SU-DHL-6 (cell line): ENCODE results near the gene MYO1D.

Experiments
- EZH2phosphoT487 ChIP-seq: fragments of 200-600 bp; sonication (generic), shearing (Covaris generic); conservative IDR thresholded peaks from 2 replicates; pipeline ENCODE4 v1.6.1; 2018; ENCODE audit warnings: mild to moderate bottlenecking, antibody characterized with exemption, low read length, moderate library complexity, mixed read lengths
- TF ChIP-seq, protein P1 (sequence below): fragments of 200-600 bp; sonication (generic); IDR thresholded peaks from one replicate; pipeline ENCODE4 v1.5.1; 2017; ENCODE audit warnings: antibody characterized with exemption, mild to moderate bottlenecking, low read length, moderate library complexity; ENCODE audit not compliant: insufficient read depth, poor library complexity, severe bottlenecking

DNA sequence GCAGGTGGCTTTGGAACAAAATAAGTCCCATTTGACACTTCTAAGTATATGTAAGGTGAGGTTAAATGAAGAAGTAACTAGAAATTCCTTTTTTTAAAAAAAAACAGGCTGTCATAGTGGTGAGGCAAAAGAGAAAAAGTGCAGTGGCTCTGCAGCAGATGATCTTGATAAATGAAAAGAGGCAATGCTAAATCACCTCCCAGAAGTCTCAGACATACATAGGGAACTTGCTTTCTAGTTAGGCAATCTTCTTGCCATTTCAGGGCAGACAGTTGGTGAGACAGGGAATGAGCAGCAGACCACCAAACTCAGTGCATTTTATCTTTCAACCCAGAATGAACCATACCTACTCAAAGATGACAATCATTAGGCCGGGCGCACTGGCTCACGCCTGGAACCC lies 90.8 kb downstream of the MYO1D start:
- TF ChIP-seq, protein P1, sequence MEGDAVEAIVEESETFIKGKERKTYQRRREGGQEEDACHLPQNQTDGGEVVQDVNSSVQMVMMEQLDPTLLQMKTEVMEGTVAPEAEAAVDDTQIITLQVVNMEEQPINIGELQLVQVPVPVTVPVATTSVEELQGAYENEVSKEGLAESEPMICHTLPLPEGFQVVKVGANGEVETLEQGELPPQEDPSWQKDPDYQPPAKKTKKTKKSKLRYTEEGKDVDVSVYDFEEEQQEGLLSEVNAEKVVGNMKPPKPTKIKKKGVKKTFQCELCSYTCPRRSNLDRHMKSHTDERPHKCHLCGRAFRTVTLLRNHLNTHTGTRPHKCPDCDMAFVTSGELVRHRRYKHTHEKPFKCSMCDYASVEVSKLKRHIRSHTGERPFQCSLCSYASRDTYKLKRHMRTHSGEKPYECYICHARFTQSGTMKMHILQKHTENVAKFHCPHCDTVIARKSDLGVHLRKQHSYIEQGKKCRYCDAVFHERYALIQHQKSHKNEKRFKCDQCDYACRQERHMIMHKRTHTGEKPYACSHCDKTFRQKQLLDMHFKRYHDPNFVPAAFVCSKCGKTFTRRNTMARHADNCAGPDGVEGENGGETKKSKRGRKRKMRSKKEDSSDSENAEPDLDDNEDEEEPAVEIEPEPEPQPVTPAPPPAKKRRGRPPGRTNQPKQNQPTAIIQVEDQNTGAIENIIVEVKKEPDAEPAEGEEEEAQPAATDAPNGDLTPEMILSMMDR: no peak
- no peak for TF ChIP-seq EZH2phosphoT487
